Measurements from ENCODE around the gene HOXB8. TPM values are rescaled to one million over a fixed set of nuclear protein-coding genes. Genes with fewer than 3 reads are reported as not detected.

The HOXB8 gene
- total and polyA plus RNA-seq, 10 of the 15 experiments (the other 5 are each of a cell fraction or from before 2014, with no cell fraction given), result 0.21 TPM; not detected in 9

DNA sequence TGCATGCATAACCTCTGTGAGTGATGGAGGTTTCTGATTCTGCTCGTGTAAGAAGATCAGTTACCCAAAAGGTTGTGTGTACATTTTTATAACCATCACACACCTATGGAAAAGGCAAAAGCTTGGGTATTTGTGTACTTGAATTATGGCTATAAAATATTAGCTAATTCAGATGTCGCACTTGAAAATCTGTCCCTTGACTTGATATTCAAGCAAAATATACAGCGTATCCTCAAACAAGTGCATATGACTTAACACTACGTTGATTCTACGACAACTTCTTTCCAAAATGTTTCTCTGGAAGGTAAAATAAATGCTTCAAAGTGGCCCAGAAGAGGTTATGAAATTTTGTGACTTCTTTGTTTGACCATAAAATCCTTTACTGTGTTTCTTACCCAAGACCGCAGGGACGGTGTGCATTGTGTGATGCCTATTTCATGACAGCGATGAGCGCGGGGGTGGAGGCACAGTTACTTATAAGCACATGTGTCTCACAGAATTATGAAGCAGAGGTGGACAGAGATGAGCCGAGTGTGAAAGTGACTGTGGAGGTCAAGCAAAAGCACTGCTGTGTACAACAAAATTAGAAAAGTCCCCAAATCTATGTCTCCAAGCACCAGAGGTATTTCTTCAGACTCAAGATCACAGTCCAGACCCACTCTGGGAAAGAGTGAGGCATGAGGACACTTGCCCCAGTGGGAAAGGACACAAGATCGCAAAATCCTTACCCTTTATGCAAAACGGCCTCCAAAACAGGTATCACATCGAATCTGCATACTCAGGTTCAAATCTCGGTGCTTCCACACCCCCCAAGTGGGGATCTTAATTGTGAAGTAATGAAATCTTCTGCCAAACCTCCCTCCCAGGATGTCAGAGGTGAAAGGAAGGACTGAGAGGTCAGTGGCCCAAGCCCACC is 15.2 kb upstream of the HOXB8 start (continued):
- TF ChIP-seq NKRF (conservative IDR thresholded peaks at IDR 0.05) (no peak), EZH2 (IDR thresholded peaks at IDR 0.05; ENCODE audit: borderline replicate concordance, control insufficient read depth, low read depth, low read length) (no peak), IRF4 (IDR thresholded peaks at IDR 0.05; ENCODE audit: low read depth, low read length) (no peak), BCL11A (IDR thresholded peaks at IDR 0.05; ENCODE audit: low read depth, low read length) (no peak), ATF2 (IDR thresholded peaks at IDR 0.05; ENCODE audit: low read length) (no peak), LARP7 (IDR thresholded peaks at IDR 0.05) (no peak), SREBF2 (IDR thresholded peaks at IDR 0.05; ENCODE audit: low read length) (no peak), SUPT20H (IDR thresholded peaks at IDR 0.05; ENCODE audit: borderline replicate concordance, control insufficient read depth, low read depth, low read length) (no peak)

DNA sequence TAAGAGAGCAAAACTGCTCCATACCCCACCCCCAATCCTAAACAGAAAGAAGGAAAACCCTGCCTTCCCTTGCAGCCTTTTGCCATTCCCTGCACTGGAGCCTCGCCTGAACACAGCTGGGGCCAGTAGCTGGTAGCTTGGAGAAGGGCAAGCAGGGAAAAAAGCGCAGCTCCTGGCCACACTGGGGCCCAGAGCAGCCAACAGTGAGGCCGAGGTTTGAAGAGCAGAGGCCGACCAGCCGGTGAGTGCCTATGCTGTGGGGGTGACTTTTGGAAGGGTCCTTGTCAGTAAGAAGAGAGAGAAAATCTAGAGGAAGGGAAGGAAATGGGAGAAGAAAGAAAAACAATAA is 14.3 kb upstream of the HOXB8 start:
- intact Hi-C loops (cut with micrococcal nuclease; ENCODE audit: unreplicated experiment), result no loop called here
- 67% methylated on average over 5 of the region's 5 CpGs for WGBS (ENCODE audit: insufficient coverage, insufficient replicate concordance, low lambda C conversion rate, missing lambda C conversion rate)
- no peak for FAIRE-seq
- CTCF ChIA-PET, result interaction anchor here (0.9 to 1.7 kb wide), 3 partner anchors 16 to 49 kb away, joined by 3 to 4 read pairs (median 3); no protein-coding TSS in a partner anchor
- BruUV-seq (replicated peaks), result no TSS peak
- H3K36me3 ChIP-seq (ENCODE audit: control insufficient read depth in 2 of 2, insufficient read depth in 2 of 2, low read length in 1 of 2), result no peaks in the 10 kb centered on the region; a peak in 1 of 4 replicates
- no peaks in the 10 kb centered on the region for H3K9me3 ChIP-seq (replicated peaks; ENCODE audit: control insufficient read depth, insufficient read depth, low read length)
- H3K79me2 ChIP-seq (ENCODE audit: control insufficient read depth, insufficient read depth, low read length), result no peaks in the 10 kb centered on the region
- TF ChIP-seq TCF12 (IDR thresholded peaks at IDR 0.05; ENCODE audit: low read depth, low read length), result no peak
- no peak for TF ChIP-seq ESRRA (IDR thresholded peaks at IDR 0.05; ENCODE audit: low read length)
- TF ChIP-seq SMAD1 (IDR thresholded peaks at IDR 0.05; ENCODE audit: low read depth, partially characterized antibody), result no peak
- TF ChIP-seq TBL1XR1 (IDR thresholded peaks at IDR 0.05; ENCODE audit: low read depth, low read length), result no peak
- TF ChIP-seq SUZ12 (IDR thresholded peaks at IDR 0.05; ENCODE audit: unreplicated experiment), result no peak
- no peak for TF ChIP-seq BRCA1 (IDR thresholded peaks at IDR 0.05; ENCODE audit: low read depth, low read length)
- no peak for TF ChIP-seq CHD1 (IDR thresholded peaks at IDR 0.05; ENCODE audit: low read depth, low read length)
- TF ChIP-seq RELB (IDR thresholded peaks at IDR 0.05; ENCODE audit: low read depth), result no peak
- no peak for TF ChIP-seq SMC3 (IDR thresholded peaks at IDR 0.05; ENCODE audit: borderline replicate concordance, low read length)
- in situ Hi-C loops (cut with MboI), result loop anchor here (10.0 kb wide), 1 partner anchor 785 kb away; the partner anchor contains the start of gene SCRN2
- no peak overlapping the region for H3K4me3 ChIP-seq
- peaks cover 17% of the 10 kb centered on the region for H3K4me1 ChIP-seq (ENCODE audit: control insufficient read depth, insufficient read depth, low read length)
- no peak overlapping the region for H3K9ac ChIP-seq (ENCODE audit: control insufficient read depth, insufficient read depth, low read length)
- H3K27me3 ChIP-seq (replicated peaks in 1 of 2; ENCODE audit: control insufficient read depth in 2 of 2, insufficient read depth in 2 of 2, low read length in 1 of 2), result peaks cover 24 to 29% of the 10 kb centered on the region in 2 experiments
- no peak overlapping the region for H2AFZ ChIP-seq (ENCODE audit: control insufficient read depth, low read depth, low read length)
- RAD21 ChIA-PET (ENCODE audit: unreplicated experiment), result no interaction called here
- POLR2A ChIA-PET, result no interaction called here
- H3K27ac ChIP-seq (ENCODE audit: control insufficient read depth, insufficient read depth), result no peak overlapping the region
- DNase-seq (ENCODE audit: low read depth, low spot score), result no peak
- ATAC-seq, result no peak
- H3K4me2 ChIP-seq (ENCODE audit: control insufficient read depth, insufficient read depth), result no peak overlapping the region
- SMC1A ChIA-PET (ENCODE audit: uncharacterized antibody, unreplicated experiment), result no interaction called here
- H4K20me1 ChIP-seq (ENCODE audit: control insufficient read depth, insufficient read depth), result no peaks in the 10 kb centered on the region
